NK-92 treated with Interleukin-12 subunit alpha and Interleukin-12 subunit beta, amount 100 ng/mL, for 24 hours (cell line): ENCODE results near the gene LSP1.

Source experiments
- DNase-seq: peaks from one replicate; lab custom pipeline; 2025; lab: John Stamatoyannopoulos, UW

Gene LSP1

GRCh38 chr11:1890856-1891830 is 38.3 kb downstream of the LSP1 start:
- no peak for DNase-seq

GRCh38 chr11:1891831-1892115 is 38.9 kb downstream of the LSP1 start, which contains the start of gene PRR33:
PRR33 (minus strand) TSS chr11:1891895; CDS start chr11:1890584, 1,311 bp downstream.
- DNase-seq = no peak

- no peak for DNase-seq
Measured at GRCh38 chr11:1892116-1892515, 39.2 kb downstream of the LSP1 start.

GRCh38 chr11:1892558-1892957 is 39.7 kb downstream of the LSP1 start:
- DNase-seq = no peak

- DNase-seq = no peak
Measured at GRCh38 chr11:1893581-1894359, 40.9 kb downstream of the LSP1 start.

- DNase-seq = no peak
Measured at GRCh38 chr11:1894759-1895158, 41.9 kb downstream of the LSP1 start.

GRCh38 chr11:1896468-1896867 is 43.6 kb downstream of the LSP1 start:
- DNase-seq = no peak

GRCh38 chr11:1896923-1897322 is 44.0 kb downstream of the LSP1 start:
- no peak for DNase-seq

- no peak for DNase-seq
Measured at GRCh38 chr11:1899090-1899489, 46.2 kb downstream of the LSP1 start.

GRCh38 chr11:1899686-1900085 is 46.8 kb downstream of the LSP1 start:
- DNase-seq = no peak

- DNase-seq = no peak
Measured at GRCh38 chr11:1906181-1906580, 53.3 kb downstream of the LSP1 start.

- no peak for DNase-seq
Measured at GRCh38 chr11:1906611-1907423, 53.9 kb downstream of the LSP1 start.

GRCh38 chr11:1908618-1909017 is 55.7 kb downstream of the LSP1 start:
- DNase-seq = no peak

- DNase-seq = no peak
Measured at GRCh38 chr11:1909524-1909923, 56.6 kb downstream of the LSP1 start.

- DNase-seq = no peak
Measured at GRCh38 chr11:1912289-1912878, 59.5 kb downstream of the LSP1 start.

- DNase-seq = no peak
Measured at GRCh38 chr11:1913271-1914060, 60.6 kb downstream of the LSP1 start.

GRCh38 chr11:1915795-1916131 is 62.9 kb downstream of the LSP1 start:
- no peak for DNase-seq

GRCh38 chr11:1916132-1916985 is 63.5 kb downstream of the LSP1 start:
- DNase-seq = no peak

- DNase-seq = no peak
Measured at GRCh38 chr11:1916986-1917522, 64.2 kb downstream of the LSP1 start.
